GM23338 (cell line): Measurements from ENCODE around the gene NOVA1. TPM values are rescaled to one million over a fixed set of nuclear protein-coding genes. Genes with fewer than 3 reads are reported as not detected.

ENCODE experiments used
- ATAC-seq: fragments of 200-7000 bp; cut with Tn5 transposase; 3 replicates; pipeline ENCODE4 v1.9.1; 2020
- DNase-seq: peaks from one replicate; pipeline ENCODE4 v3.0.0-alpha.2; 2015; ENCODE audit warnings: low spot score
- H2AFZ ChIP-seq: fragments of 200-600 bp; sonication (generic); 2 replicates; pipeline ENCODE4 v1.8.0; 2016; ENCODE audit warnings: antibody characterized with exemption, mild to moderate bottlenecking, moderate library complexity
- H3F3A ChIP-seq: fragments of 200-600 bp; sonication (generic); replicated peaks from 2 replicates; pipeline ENCODE4 v1.8.0; 2017; ENCODE audit warnings: antibody characterized with exemption, mixed run types, low read depth
- H3K27ac ChIP-seq: fragments of 200-600 bp; sonication (generic); 2 replicates; pipeline ENCODE4 v1.6.1; 2016; ENCODE audit warnings: low read depth
- H3K27me3 ChIP-seq: fragments of 200-600 bp; sonication (generic); 2 replicates; pipeline ENCODE4 v1.8.0; 2016; ENCODE audit warnings: mild to moderate bottlenecking, mixed run types, moderate library complexity; ENCODE audit not compliant: insufficient read depth
- H3K36me3 ChIP-seq: fragments of 200-600 bp; sonication (generic); 2 replicates; pipeline ENCODE4 v1.8.0; 2016; ENCODE audit warnings: mild to moderate bottlenecking; ENCODE audit not compliant: insufficient read depth
- H3K4me1 ChIP-seq: fragments of 200-600 bp; sonication (generic); 2 replicates; pipeline ENCODE4 v1.8.0; 2016; ENCODE audit warnings: mild to moderate bottlenecking, moderate library complexity; ENCODE audit not compliant: insufficient read depth
- H3K4me2 ChIP-seq: fragments of 200-600 bp; sonication (generic); 2 replicates; pipeline ENCODE4 v1.7.1; 2017; ENCODE audit warnings: mixed run types
- H3K4me3 ChIP-seq: fragments of 200-600 bp; sonication (generic); 2 replicates; pipeline ENCODE4 v1.6.1; 2016; ENCODE audit warnings: mixed run types
- H3K79me2 ChIP-seq: fragments of 200-600 bp; sonication (generic); replicated peaks from 2 replicates; pipeline ENCODE4 v1.8.0; 2017; ENCODE audit warnings: mild to moderate bottlenecking; ENCODE audit not compliant: insufficient read depth
- H3K9me2 ChIP-seq: fragments of 200-600 bp; sonication (generic); 2 replicates; pipeline ENCODE4 v1.8.0; 2017; ENCODE audit not compliant: insufficient read depth
- H4K20me1 ChIP-seq: fragments of 200-600 bp; sonication (generic); replicated peaks from 2 replicates; pipeline ENCODE4 v1.8.0; 2017; ENCODE audit warnings: mild to moderate bottlenecking; ENCODE audit not compliant: insufficient read depth
- H3K27ac Mint-ChIP-seq: 2 replicates; pipeline ENCODE4 v1.8.0; 2020; ENCODE audit warnings: inconsistent platforms, mild to moderate bottlenecking, moderate library complexity, mixed read lengths
- H3K27me3 Mint-ChIP-seq: 3 replicates; pipeline ENCODE4 v1.8.0; 2022; ENCODE audit warnings: low read depth, mild to moderate bottlenecking, moderate library complexity, mixed read lengths, inconsistent platforms; ENCODE audit not compliant: insufficient read depth, poor library complexity
- H3K36me3 Mint-ChIP-seq: 3 replicates; pipeline ENCODE4 v1.8.0; 2021; ENCODE audit warnings: low read depth, mild to moderate bottlenecking, inconsistent platforms, moderate library complexity, mixed read lengths
- H3K4me1 Mint-ChIP-seq: 3 replicates; pipeline ENCODE4 v1.8.0; 2020; ENCODE audit warnings: mild to moderate bottlenecking, inconsistent platforms, mixed read lengths
- H3K4me3 Mint-ChIP-seq: 3 replicates; pipeline ENCODE4 v1.8.0; 2021; ENCODE audit warnings: moderate library complexity, mild to moderate bottlenecking, inconsistent platforms, mixed read lengths
- H3K9me3 Mint-ChIP-seq: 3 replicates; pipeline ENCODE4 v1.8.0; 2020; ENCODE audit warnings: moderate library complexity, mild to moderate bottlenecking, inconsistent platforms, mixed read lengths
- CREB1 ChIP-seq: fragments of 250-450 bp; sonication (Bioruptor Pico); IDR thresholded peaks from 2 replicates; pipeline ENCODE4 v1.5.0; 2020; ENCODE audit warnings: low read depth, mild to moderate bottlenecking, moderate library complexity
- CTCF ChIP-seq, 2 experiments: fragments of 200-600 bp in 1 of 2; sonication (generic) in 1 of 2; conservative IDR thresholded peaks; 2 replicates each; pipeline versions ENCODE4 v1.5.1 to v1.6.1; 2016 to 2017; ENCODE audit warnings: antibody characterized with exemption in 2 of 2, low read depth in 2 of 2, mild to moderate bottlenecking in 2 of 2, moderate library complexity in 1 of 2
- ETS1 ChIP-seq: IDR thresholded peaks from 2 replicates; pipeline ENCODE4 v1.6.1; 2016; ENCODE audit warnings: antibody characterized with exemption
- EZH2 ChIP-seq: fragments of 200-600 bp; sonication (generic); IDR thresholded peaks from one replicate; pipeline ENCODE4 v1.8.0; 2017; ENCODE audit warnings: antibody characterized with exemption, mild to moderate bottlenecking, low read depth; ENCODE audit not compliant: unreplicated experiment
- EZH2phosphoT487 ChIP-seq: fragments of 200-600 bp; sonication (generic); IDR thresholded peaks from one replicate; pipeline ENCODE4 v1.8.1; 2018; ENCODE audit warnings: antibody characterized with exemption; ENCODE audit not compliant: unreplicated experiment
- JUNB ChIP-seq: IDR thresholded peaks from one replicate; pipeline ENCODE4 v1.6.1; 2016; ENCODE audit warnings: antibody characterized with exemption; ENCODE audit not compliant: unreplicated experiment
- NANOG ChIP-seq: IDR thresholded peaks from 2 replicates; pipeline ENCODE4 v1.6.1; 2016; ENCODE audit warnings: antibody characterized with exemption, borderline replicate concordance
- POLR2AphosphoS5 ChIP-seq: IDR thresholded peaks from 2 replicates; pipeline ENCODE4 v1.6.1; 2016; ENCODE audit warnings: antibody characterized with exemption, low read depth
- STAT1 ChIP-seq: IDR thresholded peaks from one replicate; pipeline ENCODE4 v1.6.1; 2016; ENCODE audit warnings: antibody characterized with exemption; ENCODE audit not compliant: unreplicated experiment
- ZNF114 ChIP-seq: fragments of 250-450 bp; sonication (Bioruptor Pico); IDR thresholded peaks from 2 replicates; pipeline ENCODE4 v1.5.0; 2020; ENCODE audit warnings: mild to moderate bottlenecking, moderate library complexity
- ZNF331 ChIP-seq: fragments of 250-450 bp; sonication (Bioruptor Pico); IDR thresholded peaks from 2 replicates; pipeline ENCODE4 v1.5.0; 2020; ENCODE audit warnings: low read depth, mild to moderate bottlenecking, moderate library complexity
- polyA plus RNA-seq: library from polyadenylated mRNA; unstranded; fragments of >200 nt; fragmentation: Nextera tagmentation; extraction: Ambion mirVana; gene quantifications from 2 replicates; pipeline ENCODE4 v1.2.1, GENCODE V29; 2016
- total RNA-seq: library from RNA; depleted of rRNA; stranded (reverse); fragments of >200 nt; shearing (Covaris generic); gene quantifications from 2 replicates; pipeline ENCODE4 v1.2.3, GENCODE V29; 2014
- TF ChIP-seq, protein P1 (sequence below): fragments of 250-450 bp; sonication (Bioruptor Pico); IDR thresholded peaks from 2 replicates; pipeline ENCODE4 v1.5.0; 2020; ENCODE audit warnings: mild to moderate bottlenecking, moderate library complexity
- TF ChIP-seq, protein P2 (sequence below): IDR thresholded peaks from one replicate; pipeline ENCODE4 v1.6.1; 2018; ENCODE audit warnings: antibody characterized with exemption; ENCODE audit not compliant: unreplicated experiment

NOVA1 gene
- total and polyA plus RNA-seq, 2 experiments from 2014 or later, result 8.1 to 11.6 TPM

- H3K79me2 ChIP-seq, result no peaks in the 10 kb centered on the region
- Mint-ChIP-seq H3K4me3 (no peak overlapping the region), H3K27ac (no peak overlapping the region), H3K4me1 (no peaks in the 10 kb centered on the region), H3K36me3 (no peaks in the 10 kb centered on the region), H3K9me3 (no peaks in the 10 kb centered on the region), H3K27me3 (peaks cover 1% of the 10 kb centered on the region)
- H3K4me2 ChIP-seq, result no peak overlapping the region
- TF ChIP-seq EZH2phosphoT487 (no peak), CTCF (conservative IDR thresholded peaks at IDR 0.05; ENCODE audit: low read depth in 2 of 2) (no peak), ETS1 (no peak), NANOG (no peak), CREB1 (no peak), POLR2AphosphoS5 (no peak), JUNB (no peak), ZNF114 (CRISPR knock-in tag) (no peak), EZH2 (no peak), ZNF331 (no peak), STAT1 (no peak)
- TF ChIP-seq, protein P1, sequence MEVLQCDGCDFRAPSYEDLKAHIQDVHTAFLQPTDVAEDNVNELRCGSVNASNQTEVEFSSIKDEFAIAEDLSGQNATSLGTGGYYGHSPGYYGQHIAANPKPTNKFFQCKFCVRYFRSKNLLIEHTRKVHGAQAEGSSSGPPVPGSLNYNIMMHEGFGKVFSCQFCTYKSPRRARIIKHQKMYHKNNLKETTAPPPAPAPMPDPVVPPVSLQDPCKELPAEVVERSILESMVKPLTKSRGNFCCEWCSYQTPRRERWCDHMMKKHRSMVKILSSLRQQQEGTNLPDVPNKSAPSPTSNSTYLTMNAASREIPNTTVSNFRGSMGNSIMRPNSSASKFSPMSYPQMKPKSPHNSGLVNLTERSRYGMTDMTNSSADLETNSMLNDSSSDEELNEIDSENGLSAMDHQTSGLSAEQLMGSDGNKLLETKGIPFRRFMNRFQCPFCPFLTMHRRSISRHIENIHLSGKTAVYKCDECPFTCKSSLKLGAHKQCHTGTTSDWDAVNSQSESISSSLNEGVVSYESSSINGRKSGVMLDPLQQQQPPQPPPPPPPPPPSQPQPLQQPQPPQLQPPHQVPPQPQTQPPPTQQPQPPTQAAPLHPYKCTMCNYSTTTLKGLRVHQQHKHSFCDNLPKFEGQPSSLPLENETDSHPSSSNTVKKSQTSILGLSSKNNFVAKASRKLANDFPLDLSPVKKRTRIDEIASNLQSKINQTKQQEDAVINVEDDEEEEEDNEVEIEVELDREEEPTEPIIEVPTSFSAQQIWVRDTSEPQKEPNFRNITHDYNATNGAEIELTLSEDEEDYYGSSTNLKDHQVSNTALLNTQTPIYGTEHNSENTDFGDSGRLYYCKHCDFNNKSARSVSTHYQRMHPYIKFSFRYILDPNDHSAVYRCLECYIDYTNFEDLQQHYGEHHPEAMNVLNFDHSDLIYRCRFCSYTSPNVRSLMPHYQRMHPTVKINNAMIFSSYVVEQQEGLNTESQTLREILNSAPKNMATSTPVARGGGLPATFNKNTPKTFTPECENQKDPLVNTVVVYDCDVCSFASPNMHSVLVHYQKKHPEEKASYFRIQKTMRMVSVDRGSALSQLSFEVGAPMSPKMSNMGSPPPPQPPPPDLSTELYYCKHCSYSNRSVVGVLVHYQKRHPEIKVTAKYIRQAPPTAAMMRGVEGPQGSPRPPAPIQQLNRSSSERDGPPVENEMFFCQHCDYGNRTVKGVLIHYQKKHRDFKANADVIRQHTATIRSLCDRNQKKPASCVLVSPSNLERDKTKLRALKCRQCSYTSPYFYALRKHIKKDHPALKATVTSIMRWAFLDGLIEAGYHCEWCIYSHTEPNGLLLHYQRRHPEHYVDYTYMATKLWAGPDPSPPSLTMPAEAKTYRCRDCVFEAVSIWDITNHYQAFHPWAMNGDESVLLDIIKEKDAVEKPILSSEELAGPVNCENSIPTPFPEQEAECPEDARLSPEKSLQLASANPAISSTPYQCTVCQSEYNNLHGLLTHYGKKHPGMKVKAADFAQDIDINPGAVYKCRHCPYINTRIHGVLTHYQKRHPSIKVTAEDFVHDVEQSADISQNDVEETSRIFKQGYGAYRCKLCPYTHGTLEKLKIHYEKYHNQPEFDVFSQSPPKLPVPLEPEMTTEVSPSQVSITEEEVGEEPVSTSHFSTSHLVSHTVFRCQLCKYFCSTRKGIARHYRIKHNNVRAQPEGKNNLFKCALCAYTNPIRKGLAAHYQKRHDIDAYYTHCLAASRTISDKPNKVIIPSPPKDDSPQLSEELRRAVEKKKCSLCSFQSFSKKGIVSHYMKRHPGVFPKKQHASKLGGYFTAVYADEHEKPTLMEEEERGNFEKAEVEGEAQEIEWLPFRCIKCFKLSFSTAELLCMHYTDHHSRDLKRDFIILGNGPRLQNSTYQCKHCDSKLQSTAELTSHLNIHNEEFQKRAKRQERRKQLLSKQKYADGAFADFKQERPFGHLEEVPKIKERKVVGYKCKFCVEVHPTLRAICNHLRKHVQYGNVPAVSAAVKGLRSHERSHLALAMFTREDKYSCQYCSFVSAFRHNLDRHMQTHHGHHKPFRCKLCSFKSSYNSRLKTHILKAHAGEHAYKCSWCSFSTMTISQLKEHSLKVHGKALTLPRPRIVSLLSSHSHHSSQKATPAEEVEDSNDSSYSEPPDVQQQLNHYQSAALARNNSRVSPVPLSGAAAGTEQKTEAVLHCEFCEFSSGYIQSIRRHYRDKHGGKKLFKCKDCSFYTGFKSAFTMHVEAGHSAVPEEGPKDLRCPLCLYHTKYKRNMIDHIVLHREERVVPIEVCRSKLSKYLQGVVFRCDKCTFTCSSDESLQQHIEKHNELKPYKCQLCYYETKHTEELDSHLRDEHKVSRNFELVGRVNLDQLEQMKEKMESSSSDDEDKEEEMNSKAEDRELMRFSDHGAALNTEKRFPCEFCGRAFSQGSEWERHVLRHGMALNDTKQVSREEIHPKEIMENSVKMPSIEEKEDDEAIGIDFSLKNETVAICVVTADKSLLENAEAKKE, result no peak
- TF ChIP-seq, protein P2, sequence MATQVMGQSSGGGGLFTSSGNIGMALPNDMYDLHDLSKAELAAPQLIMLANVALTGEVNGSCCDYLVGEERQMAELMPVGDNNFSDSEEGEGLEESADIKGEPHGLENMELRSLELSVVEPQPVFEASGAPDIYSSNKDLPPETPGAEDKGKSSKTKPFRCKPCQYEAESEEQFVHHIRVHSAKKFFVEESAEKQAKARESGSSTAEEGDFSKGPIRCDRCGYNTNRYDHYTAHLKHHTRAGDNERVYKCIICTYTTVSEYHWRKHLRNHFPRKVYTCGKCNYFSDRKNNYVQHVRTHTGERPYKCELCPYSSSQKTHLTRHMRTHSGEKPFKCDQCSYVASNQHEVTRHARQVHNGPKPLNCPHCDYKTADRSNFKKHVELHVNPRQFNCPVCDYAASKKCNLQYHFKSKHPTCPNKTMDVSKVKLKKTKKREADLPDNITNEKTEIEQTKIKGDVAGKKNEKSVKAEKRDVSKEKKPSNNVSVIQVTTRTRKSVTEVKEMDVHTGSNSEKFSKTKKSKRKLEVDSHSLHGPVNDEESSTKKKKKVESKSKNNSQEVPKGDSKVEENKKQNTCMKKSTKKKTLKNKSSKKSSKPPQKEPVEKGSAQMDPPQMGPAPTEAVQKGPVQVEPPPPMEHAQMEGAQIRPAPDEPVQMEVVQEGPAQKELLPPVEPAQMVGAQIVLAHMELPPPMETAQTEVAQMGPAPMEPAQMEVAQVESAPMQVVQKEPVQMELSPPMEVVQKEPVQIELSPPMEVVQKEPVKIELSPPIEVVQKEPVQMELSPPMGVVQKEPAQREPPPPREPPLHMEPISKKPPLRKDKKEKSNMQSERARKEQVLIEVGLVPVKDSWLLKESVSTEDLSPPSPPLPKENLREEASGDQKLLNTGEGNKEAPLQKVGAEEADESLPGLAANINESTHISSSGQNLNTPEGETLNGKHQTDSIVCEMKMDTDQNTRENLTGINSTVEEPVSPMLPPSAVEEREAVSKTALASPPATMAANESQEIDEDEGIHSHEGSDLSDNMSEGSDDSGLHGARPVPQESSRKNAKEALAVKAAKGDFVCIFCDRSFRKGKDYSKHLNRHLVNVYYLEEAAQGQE, result no peak
- H3K27me3 ChIP-seq, result no peaks in the 10 kb centered on the region
- H3F3A ChIP-seq, result no peaks in the 10 kb centered on the region
- DNase-seq (no peak), ATAC-seq (no peak)
- no peak overlapping the region for H3K4me3 ChIP-seq
- H3K36me3 ChIP-seq, result no peaks in the 10 kb centered on the region
- H2AFZ ChIP-seq, result no peak overlapping the region
- H4K20me1 ChIP-seq, result no peaks in the 10 kb centered on the region
- H3K9me2 ChIP-seq, result no peaks in the 10 kb centered on the region
- H3K27ac ChIP-seq, result no peak overlapping the region
- H3K4me1 ChIP-seq, result no peaks in the 10 kb centered on the region
Observed at GRCh38 chr14:26478967-26479366, 118.9 kb downstream of the NOVA1 start.
